Keratinocyte (primary cell): ENCODE measurements around the gene TPD52L2. TPM values are rescaled to one million over a fixed set of nuclear protein-coding genes. Genes with fewer than 3 reads are reported as not detected.

Source experiments
- DNase-seq: peaks from one replicate; pipeline ENCODE4 v3.0.0-alpha.2; 2011; ENCODE audit warnings: low read depth, missing footprints, low spot score
- FAIRE-seq: peaks from 2 replicates; lab custom pipeline; 2011; peaks lifted over from hg19 to GRCh38; lab: Jason Lieb, UNC
- H2AFZ ChIP-seq: 2 replicates; pipeline ENCODE4 v1.6.0; 2012; ENCODE audit warnings: low read length, control low read depth, inconsistent platforms; ENCODE audit not compliant: control insufficient read depth
- H3K27ac ChIP-seq: 2 replicates; pipeline ENCODE4 v1.5.1; 2011; ENCODE audit warnings: low read length; ENCODE audit not compliant: control insufficient read depth, insufficient read depth
- H3K27me3 ChIP-seq: 3 replicates; pipeline ENCODE4 v1.6.0; 2011; ENCODE audit warnings: low read length; ENCODE audit not compliant: control insufficient read depth, insufficient read depth; ENCODE audit errors: extremely low read depth
- H3K36me3 ChIP-seq, 2 experiments: 2 replicates in 1 of 2; 3 replicates in 1 of 2; pipeline ENCODE4 v1.5.1; 2011; ENCODE audit warnings: low read length in 2 of 2, mild to moderate bottlenecking in 1 of 2; ENCODE audit not compliant: control insufficient read depth in 2 of 2, insufficient read depth in 2 of 2; ENCODE audit errors: extremely low read depth in 1 of 2
- H3K4me1 ChIP-seq: 3 replicates; pipeline ENCODE4 v1.5.1; 2011; ENCODE audit warnings: low read length; ENCODE audit not compliant: control insufficient read depth, insufficient read depth; ENCODE audit errors: extremely low read depth
- H3K4me2 ChIP-seq: 3 replicates; pipeline ENCODE4 v1.6.0; 2011; ENCODE audit warnings: low read depth, low read length; ENCODE audit not compliant: control insufficient read depth, insufficient read depth; ENCODE audit errors: extremely low read depth
- H3K4me3 ChIP-seq, 3 experiments: fragments of 200-600 bp in 1 of 3; sonication (generic) in 1 of 3; 2 replicates in 2 of 3; 3 replicates in 1 of 3; pipeline ENCODE4 v1.5.1; 2011 to 2016; ENCODE audit warnings: low read length in 3 of 3, mild to moderate bottlenecking in 3 of 3, control low read depth in 2 of 3, inconsistent platforms in 1 of 3, low read depth in 1 of 3, mixed read lengths in 1 of 3, mixed run types in 1 of 3, moderate library complexity in 1 of 3; ENCODE audit not compliant: control insufficient read depth in 2 of 3, insufficient read depth in 2 of 3; ENCODE audit errors: extremely low read depth in 1 of 3
- H3K79me2 ChIP-seq: 2 replicates; pipeline ENCODE4 v1.6.0; 2012; ENCODE audit warnings: low read length; ENCODE audit not compliant: control insufficient read depth, insufficient read depth
- H3K9ac ChIP-seq: 3 replicates; pipeline ENCODE4 v1.6.0; 2011; ENCODE audit warnings: low read length; ENCODE audit not compliant: control insufficient read depth, insufficient read depth; ENCODE audit errors: extremely low read depth
- H3K9me1 ChIP-seq: 3 replicates; pipeline ENCODE4 v1.6.0; 2011; ENCODE audit warnings: low read length; ENCODE audit not compliant: control insufficient read depth, insufficient read depth; ENCODE audit errors: extremely low read depth
- H3K9me3 ChIP-seq: 2 replicates; pipeline ENCODE4 v1.5.1; 2012; ENCODE audit warnings: low read depth, low read length; ENCODE audit not compliant: control insufficient read depth
- H4K20me1 ChIP-seq: 3 replicates; pipeline ENCODE4 v1.6.0; 2011; ENCODE audit warnings: low read length; ENCODE audit not compliant: control insufficient read depth, insufficient read depth; ENCODE audit errors: extremely low read depth
- CTCF ChIP-seq, 3 experiments: IDR thresholded peaks in 1 of 3; conservative IDR thresholded peaks in 1 of 3; optimal IDR thresholded peaks in 1 of 3; 2 replicates in 2 of 3; 3 replicates in 1 of 3; pipeline versions ENCODE3 to v1.5.1; 2011; ENCODE audit warnings: low read length in 3 of 3, mild to moderate bottlenecking in 3 of 3, moderate library complexity in 2 of 3, control low read depth in 1 of 3, inconsistent platforms in 1 of 3; ENCODE audit not compliant: insufficient read depth in 2 of 3; ENCODE audit errors: extremely low read depth in 1 of 3
- EZH2 ChIP-seq: IDR thresholded peaks from one replicate; pipeline ENCODE4 v1.6.1; 2012; ENCODE audit warnings: inconsistent platforms, mild to moderate bottlenecking, low read length, moderate library complexity
- dilution Hi-C: fragments of 300-500 bp; cut with MboI; formaldehyde crosslinking; loops from one replicate; pipeline ENCODE4 v1.7.0; 2020; ENCODE audit warnings: low sequenced_read_pairs; ENCODE audit not compliant: extremely low pct_ligation_motif_present
- polyA plus RNA-seq, 5 experiments: library from polyadenylated mRNA; depleted of rRNA in 3 of 5; stranded (reverse) in 3 of 5; stranded (forward) in 1 of 5; unstranded in 1 of 5; fragments of >200 nt; gene quantifications; 1 replicate in 1 of 5; 2 replicates in 3 of 5; 3 replicates in 1 of 5; pipeline versions ENCODE4 v1.2.1 to v1.2.3, GENCODE V29; 2011 to 2012; ENCODE audit warnings: missing spikeins in 2 of 5, low read depth in 1 of 5, low replicate concordance in 1 of 5

The TPD52L2 gene
- polyA plus RNA-seq, 1 donor (not counting 4 experiments of a cell fraction or from before 2014, with no cell fraction given): 177 TPM

- no peak overlapping the region for H3K27ac ChIP-seq
- no peaks in the 10 kb centered on the region for H3K9me1 ChIP-seq
- no peaks in the 10 kb centered on the region for H3K9me3 ChIP-seq
- no peak for TF ChIP-seq CTCF (optimal IDR thresholded peaks at IDR 0.05 in 1 of 3, IDR thresholded peaks at IDR 0.05 in 1 of 3, conservative IDR thresholded peaks at IDR 0.05 in 1 of 3; ENCODE audit: extremely low read depth in 1 of 3, insufficient read depth in 2 of 3, low read length in 3 of 3)
- no peak overlapping the region for H3K9ac ChIP-seq
- H2AFZ ChIP-seq: no peak overlapping the region
- no peak for DNase-seq
- H3K4me2 ChIP-seq: no peak overlapping the region
- H3K79me2 ChIP-seq: peaks cover 37% of the 10 kb centered on the region
- H4K20me1 ChIP-seq: peaks cover 3% of the 10 kb centered on the region
- peaks cover 8 to 19% of the 10 kb centered on the region in 2 experiments for H3K36me3 ChIP-seq
- H3K4me3 ChIP-seq: no peak overlapping the region
- H3K27me3 ChIP-seq: peaks cover 5% of the 10 kb centered on the region
- dilution Hi-C loops: no loop called here
- H3K4me1 ChIP-seq: peaks cover 13% of the 10 kb centered on the region
- FAIRE-seq: no peak
Measured at GRCh38 chr20:63861981-63862901, 2.8 kb upstream of the TPD52L2 start.

GRCh38 chr20:63863021-63863797 is 1.9 kb upstream of the TPD52L2 start:
- TF ChIP-seq EZH2 (no peak), CTCF (optimal IDR thresholded peaks at IDR 0.05 in 1 of 3, IDR thresholded peaks at IDR 0.05 in 1 of 3, conservative IDR thresholded peaks at IDR 0.05 in 1 of 3; ENCODE audit: extremely low read depth in 1 of 3, insufficient read depth in 2 of 3, low read length in 3 of 3) (no peak)
- FAIRE-seq (no peak), DNase-seq (no peak)
- no peaks in the 10 kb centered on the region for H3K9me1 ChIP-seq
- peak overlapping the region; percentile 87 for H3K4me2 ChIP-seq
- H3K27ac ChIP-seq: no peak overlapping the region
- H3K27me3 ChIP-seq: no peaks in the 10 kb centered on the region
- no peak overlapping the region for H2AFZ ChIP-seq
- peaks cover 46% of the 10 kb centered on the region for H3K79me2 ChIP-seq
- peaks cover 10 to 20% of the 10 kb centered on the region in 2 experiments for H3K36me3 ChIP-seq
- dilution Hi-C loops: no loop called here
- H3K4me3 ChIP-seq: peak overlapping the region; percentile 72 to 92 (median 90)
- peaks cover 13% of the 10 kb centered on the region for H3K4me1 ChIP-seq
- H3K9ac ChIP-seq: peak overlapping the region; percentile 99
- H4K20me1 ChIP-seq: peaks cover 3% of the 10 kb centered on the region
- H3K9me3 ChIP-seq: no peaks in the 10 kb centered on the region
